ENCODE results near the gene CAMK1D.
"Not testable (repeated sequence)": the region's sequence is repeated elsewhere in the genome, so short reads cannot be mapped to it uniquely, and the experiment has no call there.

CAMK1D gene

GRCh38 chr10:12431151-12432101, 82.1 kb downstream of the CAMK1D start:
- no peak for DNase-seq

GRCh38 chr10:12432402-12433189, 83.2 kb downstream of the CAMK1D start:
- peak; percentile 45 to 47 for DNase-seq

- DNase-seq, result no peak
These were observed 84.9 kb downstream of the CAMK1D start for GRCh38 chr10:12434277-12434676.

GRCh38 chr10:12434677-12435076, 85.3 kb downstream of the CAMK1D start:
- not testable (repeated sequence) for DNase-seq

GRCh38 chr10:12435348-12435747, 86.0 kb downstream of the CAMK1D start:
- peak in 1 of 2 experiments; percentile 1 for DNase-seq

GRCh38 chr10:12438919-12439692, 89.8 kb downstream of the CAMK1D start:
- DNase-seq, result no peak

- DNase-seq, result not testable (repeated sequence)
These were observed 90.4 kb downstream of the CAMK1D start for GRCh38 chr10:12439767-12440166.

- DNase-seq, result no peak
These were observed 93.7 kb downstream of the CAMK1D start for GRCh38 chr10:12443026-12443425.

GRCh38 chr10:12444981-12445700, 95.8 kb downstream of the CAMK1D start:
- no peak for DNase-seq

- DNase-seq, result no peak
These were observed 96.5 kb downstream of the CAMK1D start for GRCh38 chr10:12445701-12446334.

GRCh38 chr10:12448340-12448728, 99.0 kb downstream of the CAMK1D start:
- DNase-seq, result no peak

GRCh38 chr10:12448729-12449391, 99.5 kb downstream of the CAMK1D start:
- no peak for DNase-seq

GRCh38 chr10:12455318-12455717, 106.0 kb downstream of the CAMK1D start:
- no peak for DNase-seq

GRCh38 chr10:12455766-12456165, 106.4 kb downstream of the CAMK1D start:
- no peak for DNase-seq

GRCh38 chr10:12459340-12459739, 110.0 kb downstream of the CAMK1D start:
- DNase-seq, result no peak

GRCh38 chr10:12459762-12460161, 110.4 kb downstream of the CAMK1D start:
- no peak for DNase-seq

- no peak for DNase-seq
These were observed 114.1 kb downstream of the CAMK1D start for GRCh38 chr10:12463459-12463838.

- no peak for DNase-seq
These were observed 116.2 kb downstream of the CAMK1D start for GRCh38 chr10:12465385-12466136.

- no peak for DNase-seq
These were observed 117.5 kb downstream of the CAMK1D start for GRCh38 chr10:12466704-12467305.

GRCh38 chr10:12469345-12469744, 120.0 kb downstream of the CAMK1D start:
- DNase-seq, result no peak
